IPS-11a (cell line): Measurements from ENCODE around the gene DENND1A.
"Not testable (repeated sequence)": the region's sequence is repeated elsewhere in the genome, so short reads cannot be mapped to it uniquely, and the experiment has no call there.

Experiments used
- H3K4me3 ChIP-seq: one replicate; pipeline ENCODE4 v1.5.1; 2013; ENCODE audit warnings: low read depth, low read length, control low read depth

The DENND1A gene

DNA sequence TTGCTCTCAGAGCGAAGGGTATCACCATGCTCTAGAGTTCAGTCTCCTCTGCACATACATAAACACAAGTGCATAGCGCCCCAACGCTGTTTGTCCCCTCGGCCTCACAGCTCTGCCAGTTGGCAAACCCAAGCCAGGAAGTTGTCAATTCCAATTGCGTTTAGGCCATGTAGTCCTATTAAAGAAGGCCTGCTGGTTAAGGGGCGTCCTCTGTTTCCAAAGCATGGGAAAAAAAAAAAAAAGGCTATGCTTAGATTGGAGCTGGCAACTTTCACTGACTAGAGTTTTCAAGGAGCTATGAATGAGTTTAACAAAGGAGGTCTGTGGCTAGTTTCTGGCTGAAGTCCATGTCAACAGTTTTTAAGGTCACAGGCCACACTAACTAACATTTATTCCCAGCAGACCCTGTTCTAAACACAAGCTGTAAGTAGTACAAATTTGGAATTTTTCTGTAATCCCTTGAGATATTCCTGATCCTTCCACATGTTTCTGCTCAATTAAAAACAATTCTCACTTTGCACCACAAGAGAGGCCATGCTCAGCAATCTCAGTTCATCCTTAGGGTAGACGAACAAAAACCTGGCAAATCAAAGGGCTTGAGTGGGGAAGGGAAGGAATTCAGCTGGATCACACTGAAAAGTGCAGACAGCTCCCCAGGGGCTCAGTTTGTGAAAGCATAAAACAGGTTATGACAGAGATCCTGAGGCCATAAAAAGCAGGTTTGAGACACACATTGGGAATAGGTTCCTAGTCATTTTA lies 187.7 kb downstream of the DENND1A start:
- no peak overlapping the region for H3K4me3 ChIP-seq

DNA sequence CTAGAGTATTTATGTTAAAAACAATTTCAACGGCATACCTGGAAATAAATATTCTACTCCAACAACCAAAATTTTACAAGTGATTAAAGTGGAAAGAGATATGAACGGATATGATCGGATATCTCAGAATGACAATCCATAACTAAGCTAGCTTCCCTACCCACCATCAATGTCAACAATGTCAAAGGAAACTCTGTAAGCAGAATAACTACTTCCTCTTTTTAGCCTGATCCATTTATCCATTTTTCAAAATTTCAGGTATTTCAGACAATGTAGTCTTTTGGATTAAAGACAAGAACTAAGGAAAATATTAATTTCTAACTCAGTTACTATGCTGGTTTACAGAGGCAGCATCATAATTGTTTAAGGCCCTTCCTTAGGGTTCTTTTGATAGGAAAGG lies 188.7 kb downstream of the DENND1A start:
- H3K4me3 ChIP-seq: no peak overlapping the region

DNA sequence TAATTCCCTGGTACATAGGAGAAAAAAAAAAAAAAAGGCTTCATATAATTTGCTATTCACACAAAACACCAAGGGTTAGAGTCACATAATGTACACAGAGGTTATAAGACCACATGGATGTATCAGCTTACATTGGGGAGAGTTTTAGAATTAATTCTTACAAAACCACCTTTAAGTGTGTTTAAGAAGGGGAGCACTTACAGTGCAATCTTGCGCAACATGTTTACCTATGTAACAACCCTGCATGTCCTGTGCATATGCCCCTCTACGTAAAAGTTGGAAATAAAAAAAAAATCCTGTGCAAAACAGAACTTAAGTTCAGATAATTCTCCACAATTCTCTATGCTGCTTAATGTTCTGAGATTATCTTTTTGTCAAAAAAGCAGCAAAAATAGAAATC lies 190.0 kb downstream of the DENND1A start:
- no peak overlapping the region for H3K4me3 ChIP-seq

DNA sequence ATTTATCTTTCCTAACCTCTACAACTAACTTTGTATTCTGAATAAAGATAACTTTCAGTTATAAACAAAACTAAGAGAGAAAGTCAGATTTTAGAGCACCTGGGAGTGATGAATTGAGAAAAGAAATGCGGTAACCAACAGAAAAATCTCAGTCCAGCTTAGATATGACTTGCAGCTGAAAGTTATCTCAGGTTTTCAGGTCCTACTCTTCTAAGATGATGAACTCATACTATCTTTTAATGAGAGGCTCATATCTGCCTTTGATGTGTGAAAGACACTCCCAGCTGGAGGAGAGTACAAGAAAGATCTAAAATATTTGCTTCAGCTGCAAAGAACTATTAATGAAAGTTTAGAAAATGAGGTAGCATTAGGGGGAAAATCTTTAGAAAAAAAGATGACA lies 190.5 kb downstream of the DENND1A start:
- H3K4me3 ChIP-seq: no peak overlapping the region

DNA sequence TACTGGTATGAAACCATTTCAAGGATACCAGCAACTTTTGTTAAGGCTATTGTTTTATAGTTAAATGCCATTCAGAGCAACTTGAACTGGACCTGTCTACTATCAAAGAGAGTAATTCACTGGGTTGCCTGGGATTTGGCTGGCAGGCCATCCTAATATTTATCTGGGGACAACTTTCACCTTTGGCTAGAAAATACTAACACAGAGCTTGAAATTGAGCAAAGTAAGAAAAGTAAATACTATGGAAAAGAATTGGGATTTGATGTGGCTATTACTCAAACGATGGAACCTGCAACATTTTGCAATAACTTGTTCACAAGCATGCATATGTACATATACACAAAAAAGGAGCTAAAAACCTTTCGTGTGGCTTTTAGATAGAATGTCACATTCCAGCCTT lies 191.3 kb downstream of the DENND1A start:
- H3K4me3 ChIP-seq: no peak overlapping the region

DNA sequence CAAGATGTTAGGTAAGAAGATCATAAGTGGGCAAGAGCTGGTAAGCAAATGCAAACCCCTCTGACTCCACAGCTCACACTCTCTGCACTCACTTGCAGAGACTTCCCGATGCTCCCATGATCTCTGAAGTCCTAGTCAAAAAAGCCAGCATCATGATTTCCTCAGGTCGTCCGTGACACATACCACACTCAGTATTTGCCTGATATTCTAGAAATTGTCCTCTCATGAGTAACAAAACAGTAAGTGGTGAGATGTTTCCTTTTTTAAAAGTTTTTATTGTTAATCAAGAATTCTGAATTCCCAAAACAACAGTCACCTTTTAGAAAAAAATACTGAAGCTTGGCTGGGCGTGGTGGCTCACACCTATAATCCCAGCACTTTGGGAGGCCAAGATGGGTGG lies 194.6 kb downstream of the DENND1A start:
- no peak overlapping the region for H3K4me3 ChIP-seq

DNA sequence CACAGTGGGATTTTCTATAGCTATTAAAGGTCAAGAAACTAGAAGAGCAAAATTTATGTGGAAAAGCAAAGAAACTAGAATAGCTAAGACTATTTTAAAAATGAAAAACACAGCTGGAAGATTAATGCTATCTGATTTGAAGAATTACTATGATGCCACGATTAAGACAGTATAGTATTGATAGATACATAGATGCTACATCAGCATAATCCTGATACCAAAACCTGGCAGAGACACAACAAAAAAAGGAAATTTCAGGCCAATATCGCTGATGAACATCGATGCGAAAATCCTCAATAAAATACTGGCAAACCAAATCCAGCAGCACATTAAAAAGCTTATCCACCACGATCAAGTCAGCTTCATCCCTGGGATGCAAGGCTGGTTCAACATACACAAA lies 201.4 kb downstream of the DENND1A start:
- H3K4me3 ChIP-seq: not testable (repeated sequence)

DNA sequence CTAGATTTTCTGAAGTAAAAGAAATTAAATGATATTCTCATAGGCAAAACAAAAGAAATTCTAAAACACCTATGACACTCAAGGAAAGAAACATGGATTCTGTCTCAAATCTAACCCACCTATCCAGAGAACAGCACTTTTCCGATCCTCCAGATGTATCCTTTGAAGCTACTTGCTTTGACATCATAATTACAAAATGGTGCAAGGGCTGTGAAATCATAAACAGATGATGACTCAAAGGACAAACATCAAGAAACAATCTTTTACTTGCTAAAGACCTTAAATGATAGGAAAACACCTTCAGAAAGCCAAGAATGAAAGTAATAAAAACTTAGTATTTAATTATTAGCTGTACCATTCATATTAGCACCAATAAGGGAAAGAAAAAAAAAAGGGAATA lies 202.6 kb downstream of the DENND1A start:
- no peak overlapping the region for H3K4me3 ChIP-seq

DNA sequence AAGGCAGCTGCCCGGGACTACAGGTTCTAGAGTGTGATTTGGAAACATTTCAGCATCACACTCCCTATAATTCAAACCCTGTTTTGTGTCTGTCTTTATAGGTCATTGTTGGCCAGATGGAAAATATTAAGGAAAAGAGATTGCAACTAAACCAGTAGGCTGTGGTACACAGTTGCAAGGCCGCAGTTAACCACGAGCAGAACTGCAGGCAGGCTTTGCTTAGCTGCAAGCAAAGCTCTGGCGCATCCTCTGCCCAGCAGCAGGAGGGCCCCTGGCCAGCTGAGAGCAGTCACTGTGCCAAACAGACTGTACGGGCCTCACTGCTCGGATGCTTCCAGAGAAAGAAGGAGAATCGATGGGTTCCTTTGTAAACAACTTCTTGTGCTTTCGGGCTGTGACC lies 204.5 kb downstream of the DENND1A start:
- H3K4me3 ChIP-seq: no peak overlapping the region

DNA sequence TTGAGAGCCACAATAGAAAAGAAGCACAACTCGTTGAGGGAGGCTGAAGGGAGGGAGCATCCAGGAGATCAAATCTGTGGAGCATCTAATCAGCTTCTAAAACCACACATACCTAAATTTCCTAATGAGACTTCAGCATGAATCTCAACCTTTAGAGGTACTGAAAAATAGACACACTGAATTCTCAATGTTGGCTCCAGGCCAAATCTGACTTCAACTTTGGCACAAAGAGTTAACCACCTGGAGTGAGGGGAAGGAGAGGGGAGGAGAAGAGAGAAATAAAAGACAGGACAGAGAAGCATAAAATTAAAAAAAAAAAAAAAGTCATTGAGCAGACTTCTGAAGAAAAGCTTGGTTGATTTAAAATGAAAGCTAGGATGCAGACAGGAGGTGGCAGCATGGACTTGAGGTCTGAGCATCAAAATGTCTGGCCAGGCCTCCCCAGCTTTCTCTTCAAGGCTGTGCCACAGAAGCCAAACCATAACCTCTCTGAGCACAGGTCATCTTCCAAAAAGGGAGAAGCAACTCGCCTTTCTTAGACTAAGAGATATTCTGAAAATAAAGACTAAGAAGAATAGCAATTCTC lies 205.6 kb downstream of the DENND1A start:
- H3K4me3 ChIP-seq: no peak overlapping the region

DNA sequence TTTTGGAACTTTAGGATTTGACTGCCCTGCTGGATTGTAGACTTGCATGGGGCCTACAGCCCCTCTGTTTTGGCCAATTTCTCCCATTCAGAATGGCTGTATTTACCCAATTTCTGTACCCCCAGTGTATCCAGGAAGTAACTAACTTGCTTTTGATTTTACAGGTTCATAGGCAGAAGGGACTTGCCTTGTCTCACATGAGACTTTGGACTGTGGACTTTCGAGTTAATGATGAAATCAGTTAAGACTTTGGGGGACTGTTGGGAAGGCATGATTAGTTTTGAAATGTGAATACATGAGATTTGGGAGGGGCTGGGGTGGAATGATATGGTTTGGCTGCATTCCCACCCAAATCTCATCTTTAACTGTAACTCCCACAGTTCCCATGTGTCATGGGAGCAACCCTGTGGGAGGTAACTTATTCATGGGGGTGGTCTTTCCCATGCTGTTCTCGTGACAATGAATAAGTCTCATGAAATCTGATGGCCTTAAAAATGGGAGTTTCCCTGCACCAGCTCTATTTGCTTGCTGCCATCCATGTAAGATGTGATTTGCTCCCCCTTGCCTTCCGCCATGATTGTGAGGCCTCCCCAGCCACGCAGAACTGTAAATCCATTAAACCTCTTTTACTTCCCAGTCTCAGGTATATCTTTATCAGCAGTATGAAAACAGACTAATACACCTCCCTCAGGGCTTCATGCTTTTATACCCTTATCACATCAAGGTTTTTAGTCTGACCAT lies 206.6 kb downstream of the DENND1A start:
- H3K4me3 ChIP-seq: no peak overlapping the region

DNA sequence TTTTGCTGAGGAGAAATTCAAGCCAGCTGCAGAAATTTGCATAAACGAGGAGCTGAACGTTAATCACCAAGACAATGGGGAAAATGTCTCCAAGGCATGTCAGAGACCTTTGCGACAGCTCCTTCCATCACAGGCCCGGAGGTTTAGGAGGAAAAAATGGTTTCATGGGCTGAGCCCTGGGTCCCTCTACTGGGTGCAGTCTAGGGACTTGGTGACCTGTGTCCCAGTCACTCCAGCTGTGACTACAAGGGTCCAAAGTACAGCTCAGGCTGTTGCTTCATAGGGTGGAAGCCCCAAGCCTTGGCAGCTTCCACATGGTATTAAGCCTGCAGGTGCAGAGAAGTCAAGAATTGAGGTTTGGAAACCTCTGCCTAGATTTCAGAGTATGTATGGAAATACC lies 207.5 kb downstream of the DENND1A start:
- H3K4me3 ChIP-seq: no peak overlapping the region

DNA sequence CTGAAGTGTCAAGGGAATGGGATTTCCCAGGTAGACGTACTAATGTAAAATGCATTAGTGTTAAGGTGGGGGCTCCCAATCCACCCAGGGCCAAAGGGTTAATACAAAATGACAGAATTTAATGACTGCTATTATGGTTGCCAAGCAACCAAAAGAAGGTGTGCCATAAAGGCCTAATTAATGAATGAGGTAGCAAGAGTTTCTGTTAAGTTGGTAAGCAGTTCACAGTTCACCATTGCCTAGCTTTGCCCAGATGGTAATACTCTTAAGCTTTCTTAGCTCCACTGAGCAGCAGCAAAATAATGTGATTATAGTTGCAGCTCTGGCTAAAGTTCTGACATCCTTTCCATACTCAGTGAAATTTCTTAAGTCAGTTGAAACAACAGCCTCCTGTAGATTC lies 211.7 kb downstream of the DENND1A start:
- H3K4me3 ChIP-seq: no peak overlapping the region

DNA sequence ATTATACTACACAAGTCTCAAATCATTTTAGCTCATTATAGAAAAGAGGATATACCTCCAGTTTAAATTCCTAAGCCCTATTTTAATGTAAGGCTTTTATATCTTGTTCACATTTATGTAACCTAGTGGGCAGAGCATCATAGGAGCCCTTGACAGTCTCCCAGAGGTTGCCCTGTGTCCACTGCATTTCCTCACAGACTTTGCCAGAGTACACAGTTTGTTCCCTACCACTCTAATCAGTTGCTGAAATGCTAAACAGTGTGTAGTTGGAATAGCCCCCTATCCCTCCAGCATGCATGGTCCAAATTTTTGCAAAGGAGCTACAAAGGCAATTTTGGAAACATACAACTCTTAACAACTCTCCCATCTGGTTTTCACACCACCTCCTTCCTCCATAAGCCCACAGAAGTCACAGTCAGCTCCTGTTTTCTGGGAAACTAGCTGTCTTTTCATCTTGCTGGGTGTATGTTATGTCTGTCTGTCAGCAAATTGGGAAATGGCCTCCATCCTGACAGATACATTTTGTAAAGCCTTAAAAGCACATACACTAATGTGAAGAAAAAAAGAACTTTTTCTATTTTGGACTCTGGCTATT lies 212.2 kb downstream of the DENND1A start:
- no peak overlapping the region for H3K4me3 ChIP-seq

DNA sequence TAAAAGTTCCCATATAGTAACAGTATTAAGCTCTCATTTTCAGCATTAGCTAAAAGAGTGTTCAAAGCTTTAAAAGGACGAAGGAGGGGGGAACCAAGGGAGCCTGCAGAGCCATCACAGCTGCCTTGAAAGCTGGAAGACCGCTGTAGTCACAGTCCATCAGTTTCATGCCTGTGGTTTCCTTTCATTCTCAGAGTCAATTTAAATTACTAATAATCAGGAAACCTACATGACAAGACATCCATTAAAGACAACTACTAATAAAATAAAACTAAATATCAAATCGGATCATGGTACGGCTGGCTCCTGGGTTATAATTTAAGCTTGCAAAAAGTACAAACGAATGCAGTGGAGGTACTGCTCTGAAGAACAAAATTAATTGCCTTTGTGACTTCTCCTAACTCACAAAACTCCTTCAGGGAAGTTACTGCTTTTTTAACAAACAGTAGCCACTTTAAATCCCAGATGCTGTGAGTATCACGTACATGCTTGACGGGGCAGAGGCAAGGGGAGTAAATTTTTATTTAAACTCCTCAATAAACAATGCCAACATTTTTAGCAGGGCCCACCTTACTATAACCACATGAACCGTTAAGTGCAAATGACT lies 213.5 kb downstream of the DENND1A start:
- no peak overlapping the region for H3K4me3 ChIP-seq

DNA sequence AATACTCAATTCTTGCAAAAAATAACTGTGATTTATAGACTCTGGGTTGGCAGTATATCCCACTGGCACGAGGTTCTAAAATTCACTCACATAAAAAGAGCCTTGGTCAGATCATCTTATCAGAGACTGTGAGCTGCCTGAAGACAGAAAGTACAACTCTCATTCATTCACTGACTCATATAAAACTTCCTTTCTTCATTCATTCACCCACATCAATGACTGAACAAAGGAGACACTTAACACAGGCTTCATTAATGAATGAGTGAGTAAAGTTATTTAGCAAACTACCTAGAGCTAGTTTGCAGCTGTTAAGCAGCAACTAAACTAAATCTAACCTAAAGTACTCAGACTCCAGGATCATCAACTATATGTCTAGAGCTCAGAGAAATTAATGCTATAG lies 214.7 kb downstream of the DENND1A start:
- H3K4me3 ChIP-seq: no peak overlapping the region

DNA sequence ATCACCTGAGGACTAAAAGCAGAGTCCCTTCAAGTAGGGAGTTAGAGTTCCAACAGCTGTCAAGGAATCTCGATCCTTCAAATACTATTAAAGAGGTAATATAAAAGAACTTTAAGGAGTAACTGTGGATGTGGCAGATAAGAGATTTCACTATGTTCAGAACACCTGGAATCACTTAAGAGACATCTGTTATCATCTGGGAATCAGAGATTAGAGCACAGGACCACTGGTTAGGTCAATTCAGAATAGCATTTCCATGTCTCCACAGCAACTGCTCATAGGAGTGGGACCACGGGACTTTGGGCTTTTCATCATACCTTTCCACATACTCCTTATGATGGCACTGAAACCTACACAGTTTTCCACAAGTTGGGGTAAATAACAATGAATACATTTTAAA lies 216.6 kb downstream of the DENND1A start:
- no peak overlapping the region for H3K4me3 ChIP-seq

DNA sequence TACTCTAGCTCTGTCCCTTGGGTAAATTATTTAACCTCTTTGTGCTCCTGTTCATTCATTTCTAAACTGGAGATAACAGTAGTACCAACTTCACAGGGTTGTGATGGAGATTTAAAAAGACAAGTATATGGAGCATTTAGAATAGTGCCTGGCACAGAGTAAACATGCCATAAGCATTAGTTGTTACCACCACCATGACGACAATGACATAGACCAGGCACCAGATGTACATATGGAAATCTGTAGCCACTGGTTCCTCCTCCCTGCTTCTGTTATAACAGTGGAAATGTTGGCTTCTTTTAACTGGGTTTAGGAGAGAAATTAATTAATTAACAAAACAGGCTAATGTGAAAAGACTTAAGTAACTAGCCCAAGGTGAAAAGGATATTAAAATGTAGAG lies 217.5 kb downstream of the DENND1A start:
- H3K4me3 ChIP-seq: no peak overlapping the region

DNA sequence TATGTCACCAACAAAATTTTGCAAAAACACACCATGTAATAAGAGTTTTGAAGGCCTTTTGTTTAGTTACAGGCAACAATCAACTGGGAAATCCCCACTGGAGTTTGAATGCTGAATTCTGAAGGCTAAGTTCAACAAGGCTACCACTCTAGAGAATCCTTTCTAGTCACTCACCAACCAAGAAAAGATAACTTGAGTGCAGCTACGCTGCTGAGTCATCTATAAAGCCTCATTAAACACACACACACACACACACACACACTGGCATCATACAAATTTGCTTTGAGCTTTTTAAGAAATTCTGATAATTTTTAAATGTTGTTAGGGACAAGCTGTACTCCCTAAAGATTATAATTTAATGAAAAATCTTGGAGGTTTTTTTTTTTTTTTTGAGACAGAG lies 219.6 kb downstream of the DENND1A start:
- no peak overlapping the region for H3K4me3 ChIP-seq

DNA sequence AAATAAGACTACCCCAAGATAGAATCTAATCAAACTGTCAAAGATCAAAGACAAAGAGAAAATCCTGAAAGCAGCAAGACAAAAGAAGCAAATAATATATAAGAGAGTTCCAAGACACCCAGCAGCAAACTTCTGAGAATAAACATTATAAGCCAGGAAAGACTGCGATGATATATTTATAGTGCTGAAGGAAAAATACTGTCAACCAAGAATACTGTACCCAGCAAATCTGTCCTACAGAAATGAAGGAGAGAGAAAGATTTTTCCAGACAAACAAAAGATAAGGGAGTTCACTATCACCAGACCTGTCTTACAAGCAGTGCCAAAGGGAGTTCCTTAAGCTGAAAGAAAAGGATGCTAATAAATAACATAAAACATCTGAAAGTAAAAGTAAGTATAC lies 227.4 kb downstream of the DENND1A start:
- H3K4me3 ChIP-seq: no peak overlapping the region

DNA sequence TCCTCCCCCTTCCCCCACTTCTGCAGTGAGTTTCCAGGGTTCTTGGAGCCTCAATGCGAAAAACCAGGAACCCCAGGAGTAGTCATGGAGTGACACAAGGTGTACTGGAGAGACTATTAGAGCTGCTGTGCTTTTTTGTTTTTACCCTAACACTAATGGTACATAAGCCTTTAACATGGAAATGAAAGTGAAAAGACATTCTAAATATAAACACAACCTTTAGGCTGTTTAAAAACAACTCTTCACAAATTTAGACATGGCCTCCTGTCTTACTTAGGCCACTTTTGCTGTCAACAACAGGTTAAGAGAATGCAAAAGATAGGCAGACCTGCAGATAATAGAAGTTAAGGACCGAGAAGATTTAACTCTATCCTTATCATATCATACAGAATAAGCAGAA lies 232.2 kb downstream of the DENND1A start:
- H3K4me3 ChIP-seq: no peak overlapping the region
